ENCODE results near the gene ALKAL2. TPM values are rescaled to one million over a fixed set of nuclear protein-coding genes. Genes with fewer than 3 reads are reported as not detected.

ALKAL2 gene
- total and polyA plus RNA-seq, 2 donors (not counting 3 experiments of a cell fraction or from before 2014, with no cell fraction given) = not detected

- TF ChIP-seq GATA2 (IDR thresholded peaks at IDR 0.05; ENCODE audit: insufficient read depth, insufficient read length, low read depth, low read length) (no peak), MYC (IDR thresholded peaks at IDR 0.05; ENCODE audit: low read depth, low read length) (no peak), POLR2A (IDR thresholded peaks at IDR 0.05; ENCODE audit: low read depth, low read length) (no peak), FOS (IDR thresholded peaks at IDR 0.05; ENCODE audit: borderline replicate concordance, insufficient read depth, low read length) (no peak), CTCF (IDR thresholded peaks at IDR 0.05; ENCODE audit: extremely low read depth in 1 of 2, insufficient read depth in 1 of 2, low read depth in 1 of 2, low read length in 2 of 2) (no peak), JUN (IDR thresholded peaks at IDR 0.05; ENCODE audit: borderline replicate concordance, insufficient read depth, insufficient read length, low read depth) (no peak), POLR2AphosphoS5 (IDR thresholded peaks at IDR 0.05; ENCODE audit: insufficient read depth, low read depth, low read length) (no peak), MAX (IDR thresholded peaks at IDR 0.05; ENCODE audit: insufficient read depth, insufficient read length) (no peak), EZH2 (IDR thresholded peaks at IDR 0.05; ENCODE audit: borderline replicate concordance, low read depth, low read length, severe bottlenecking) (no peak)
- no TSS peak for BruUV-seq (replicated peaks)
- H3K27ac ChIP-seq (ENCODE audit: insufficient read depth, low read depth, low read length) = no peak overlapping the region
- intact Hi-C loops (cut with micrococcal nuclease) (no loop called here), dilution Hi-C loops (cut with MboI; ENCODE audit: extremely low pct_ligation_motif_present, low sequenced_read_pairs) (no loop called here)
- no peaks in the 10 kb centered on the region for H3K4me1 ChIP-seq (ENCODE audit: control insufficient read depth, extremely low read depth, insufficient read depth, low read length)
- H2AFZ ChIP-seq (ENCODE audit: low read depth, low read length) = no peak overlapping the region
- CTCF ChIA-PET = no interaction called here
- H3K36me3 ChIP-seq (ENCODE audit: control insufficient read depth in 2 of 2, extremely low read depth in 1 of 2, insufficient read depth in 2 of 2, low read length in 2 of 2) = no peaks in the 10 kb centered on the region
- POLR2A ChIA-PET = no interaction called here
- DNase-seq (ENCODE audit: low read depth, low spot score) (no peak), FAIRE-seq (no peak)
- no peaks in the 10 kb centered on the region for H3K9me3 ChIP-seq (replicated peaks; ENCODE audit: control insufficient read depth, insufficient read depth, low read length)
- H3K27me3 ChIP-seq (ENCODE audit: control insufficient read depth in 2 of 2, insufficient read depth in 2 of 2, low read length in 2 of 2) = no peaks in the 10 kb centered on the region
- no peak overlapping the region for H3K9ac ChIP-seq (replicated peaks; ENCODE audit: extremely low read depth, insufficient read depth, low read length)
- no peak overlapping the region for H3K4me3 ChIP-seq (replicated peaks in 1 of 3; ENCODE audit: insufficient read depth in 1 of 3, low read depth in 1 of 3, low read length in 3 of 3)
- H3K4me2 ChIP-seq (ENCODE audit: insufficient read depth, low read length) = no peak overlapping the region
- no peaks in the 10 kb centered on the region for H3K79me2 ChIP-seq (ENCODE audit: control insufficient read depth, insufficient read depth, low read length)
- H4K20me1 ChIP-seq (replicated peaks; ENCODE audit: control insufficient read depth, extremely low read depth, insufficient read depth, low read length) = peaks cover 2% of the 10 kb centered on the region
- H3K9me1 ChIP-seq (replicated peaks; ENCODE audit: control insufficient read depth, extremely low read depth, insufficient read depth, low read length) = no peaks in the 10 kb centered on the region
Measured at GRCh38 chr2:257842-258241, 30.0 kb downstream of the ALKAL2 start.
